DOHH2 (cell line): Measurements from ENCODE around the gene SETSIP.

Experiments used
- CTCF ChIP-seq: fragments of 200-600 bp; sonication (generic); IDR thresholded peaks from one replicate; pipeline ENCODE4 v1.5.1; 2014; ENCODE audit warnings: antibody characterized with exemption, mild to moderate bottlenecking, low read depth, low read length; ENCODE audit not compliant: poor library complexity, severe bottlenecking
- EZH2phosphoT487 ChIP-seq: fragments of 200-600 bp; sonication (generic); IDR thresholded peaks from 2 replicates; pipeline ENCODE4 v1.6.1; 2017; ENCODE audit warnings: borderline replicate concordance, mild to moderate bottlenecking, antibody characterized with exemption, low read length, moderate library complexity, mixed read lengths

- TF ChIP-seq CTCF (no peak), EZH2phosphoT487 (no peak)
Measured at GRCh38 chr1:92043621-92044020, 31.6 kb downstream of the SETSIP start.
